ENCODE results near the gene ST6GALNAC3.
"Not testable (repeated sequence)": the region's sequence is repeated elsewhere in the genome, so short reads cannot be mapped to it uniquely, and the experiment has no call there.

ST6GALNAC3 gene

GRCh38 chr1:76238094-76238628, 163.6 kb downstream of the ST6GALNAC3 start:
- H3K27ac ChIP-seq, result no peak overlapping the region
- no peak overlapping the region for H3K9ac ChIP-seq
- no peak overlapping the region for H3K4me3 ChIP-seq (IDR thresholded peaks at IDR 0.05; ENCODE audit: insufficient read depth, low read depth, low read length)
- H2AFZ ChIP-seq (ENCODE audit: low read depth), result no peak overlapping the region
- no peak for TF ChIP-seq CTCF (conservative IDR thresholded peaks at IDR 0.05; ENCODE audit: low read depth, low read length)
- no peaks in the 10 kb centered on the region for H4K20me1 ChIP-seq (ENCODE audit: insufficient read depth)
- H3K79me2 ChIP-seq (ENCODE audit: insufficient read depth, low read depth), result no peaks in the 10 kb centered on the region
- H3K27me3 ChIP-seq (ENCODE audit: insufficient read depth, low read depth), result no peaks in the 10 kb centered on the region
- H3K4me1 ChIP-seq (ENCODE audit: low read depth, poor library complexity, severe bottlenecking), result no peaks in the 10 kb centered on the region
- no peak overlapping the region for H3K4me2 ChIP-seq
- H3K36me3 ChIP-seq (ENCODE audit: insufficient read depth), result no peaks in the 10 kb centered on the region

- Histone ChIP-seq H3K27ac (no peak overlapping the region), H3K79me2 (ENCODE audit: insufficient read depth, low read depth) (no peaks in the 10 kb centered on the region), H3K4me2 (no peak overlapping the region), H3K4me3 (IDR thresholded peaks at IDR 0.05; ENCODE audit: insufficient read depth, low read depth, low read length) (no peak overlapping the region), H3K4me1 (ENCODE audit: low read depth, poor library complexity, severe bottlenecking) (no peaks in the 10 kb centered on the region), H2AFZ (ENCODE audit: low read depth) (no peak overlapping the region), H4K20me1 (ENCODE audit: insufficient read depth) (no peaks in the 10 kb centered on the region), H3K27me3 (ENCODE audit: insufficient read depth, low read depth) (no peaks in the 10 kb centered on the region), H3K36me3 (ENCODE audit: insufficient read depth) (no peaks in the 10 kb centered on the region), H3K9ac (no peak overlapping the region)
- TF ChIP-seq CTCF (conservative IDR thresholded peaks at IDR 0.05; ENCODE audit: low read depth, low read length), result no peak
Observed at GRCh38 chr1:76239470-76239918, 164.9 kb downstream of the ST6GALNAC3 start.

- Histone ChIP-seq H3K9ac (no peak overlapping the region), H3K27me3 (ENCODE audit: insufficient read depth, low read depth) (no peaks in the 10 kb centered on the region), H4K20me1 (ENCODE audit: insufficient read depth) (no peaks in the 10 kb centered on the region), H3K4me1 (ENCODE audit: low read depth, poor library complexity, severe bottlenecking) (no peaks in the 10 kb centered on the region), H3K79me2 (ENCODE audit: insufficient read depth, low read depth) (no peaks in the 10 kb centered on the region), H3K4me2 (no peak overlapping the region), H3K4me3 (IDR thresholded peaks at IDR 0.05; ENCODE audit: insufficient read depth, low read depth, low read length) (no peak overlapping the region), H3K36me3 (ENCODE audit: insufficient read depth) (no peaks in the 10 kb centered on the region), H2AFZ (ENCODE audit: low read depth) (no peak overlapping the region), H3K27ac (no peak overlapping the region)
- TF ChIP-seq CTCF (conservative IDR thresholded peaks at IDR 0.05; ENCODE audit: low read depth, low read length), result no peak
Observed at GRCh38 chr1:76240316-76240715, 165.8 kb downstream of the ST6GALNAC3 start.

- H2AFZ ChIP-seq (ENCODE audit: low read depth); H3K4me1 ChIP-seq (ENCODE audit: low read depth, poor library complexity, severe bottlenecking); H4K20me1 ChIP-seq (ENCODE audit: insufficient read depth); H3K36me3 ChIP-seq (ENCODE audit: insufficient read depth); H3K9ac ChIP-seq; H3K4me3 ChIP-seq (IDR thresholded peaks at IDR 0.05; ENCODE audit: insufficient read depth, low read depth, low read length); H3K4me2 ChIP-seq; H3K79me2 ChIP-seq (ENCODE audit: insufficient read depth, low read depth); H3K27me3 ChIP-seq (ENCODE audit: insufficient read depth, low read depth); H3K27ac ChIP-seq: not testable (repeated sequence)
Observed at GRCh38 chr1:76242587-76242986, 168.0 kb downstream of the ST6GALNAC3 start.

GRCh38 chr1:76247261-76247852, 172.8 kb downstream of the ST6GALNAC3 start:
- H4K20me1 ChIP-seq (ENCODE audit: insufficient read depth), result no peaks in the 10 kb centered on the region
- H3K27me3 ChIP-seq (ENCODE audit: insufficient read depth, low read depth), result no peaks in the 10 kb centered on the region
- no peak overlapping the region for H3K4me3 ChIP-seq (IDR thresholded peaks at IDR 0.05; ENCODE audit: insufficient read depth, low read depth, low read length)
- H2AFZ ChIP-seq (ENCODE audit: low read depth), result no peak overlapping the region
- no peaks in the 10 kb centered on the region for H3K79me2 ChIP-seq (ENCODE audit: insufficient read depth, low read depth)
- H3K4me2 ChIP-seq, result no peak overlapping the region
- no peak for TF ChIP-seq CTCF (conservative IDR thresholded peaks at IDR 0.05; ENCODE audit: low read depth, low read length)
- H3K36me3 ChIP-seq (ENCODE audit: insufficient read depth), result no peaks in the 10 kb centered on the region
- H3K4me1 ChIP-seq (ENCODE audit: low read depth, poor library complexity, severe bottlenecking), result no peaks in the 10 kb centered on the region
- H3K9ac ChIP-seq, result no peak overlapping the region
- H3K27ac ChIP-seq, result no peak overlapping the region

Data from KMS-11 (cell line).